DND-41 (cell line): ENCODE data around the gene RAB7B.

Source experiments
- ATAC-seq: fragments of 200-7000 bp; cut with Tn5 transposase; 3 replicates; pipeline ENCODE4 v1.9.1; 2021; ENCODE audit warnings: low read depth; ENCODE audit not compliant: insufficient read depth
- DNase-seq: peaks from one replicate; pipeline ENCODE4 v3.0.0-alpha.2; 2020
- H2AFZ ChIP-seq: 2 replicates; pipeline ENCODE4 v1.6.0; 2012; ENCODE audit warnings: low read depth, low read length
- H3K27ac ChIP-seq: 2 replicates; pipeline ENCODE4 v1.5.1; 2012; ENCODE audit warnings: low read length, inconsistent platforms
- H3K27me3 ChIP-seq: fragments of 200-600 bp; sonication (generic); 2 replicates; pipeline ENCODE4 v1.6.0; 2012; ENCODE audit warnings: low read length, mild to moderate bottlenecking, inconsistent platforms; ENCODE audit not compliant: insufficient read depth, poor library complexity
- H3K36me3 ChIP-seq: 2 replicates; pipeline ENCODE4 v1.5.1; 2012; ENCODE audit warnings: low read length, inconsistent platforms; ENCODE audit not compliant: insufficient read depth
- H3K4me1 ChIP-seq: 2 replicates; pipeline ENCODE4 v1.5.1; 2012; ENCODE audit warnings: mild to moderate bottlenecking, low read length; ENCODE audit not compliant: insufficient read depth
- H3K4me2 ChIP-seq: 2 replicates; pipeline ENCODE4 v1.6.0; 2012; ENCODE audit warnings: mild to moderate bottlenecking, moderate library complexity, low read length, inconsistent platforms; ENCODE audit not compliant: insufficient read depth
- H3K4me3 ChIP-seq, 2 experiments: fragments of 200-600 bp in 1 of 2; shearing (Covaris generic) in 1 of 2; 2 replicates each; pipeline ENCODE4 v1.5.1; 2012 to 2016; ENCODE audit warnings: inconsistent platforms in 2 of 2, low read length in 2 of 2, mild to moderate bottlenecking in 2 of 2, low read depth in 1 of 2, moderate library complexity in 1 of 2
- H3K79me2 ChIP-seq: 2 replicates; pipeline ENCODE4 v1.6.0; 2012; ENCODE audit warnings: low read length, inconsistent platforms; ENCODE audit not compliant: insufficient read depth
- H3K9ac ChIP-seq: 2 replicates; pipeline ENCODE4 v1.6.0; 2012; ENCODE audit warnings: low read depth, mild to moderate bottlenecking, inconsistent platforms, low read length, moderate library complexity
- H3K9me3 ChIP-seq: 2 replicates; pipeline ENCODE4 v1.5.1; 2012; ENCODE audit warnings: low read length, moderate library complexity, mild to moderate bottlenecking, inconsistent platforms; ENCODE audit not compliant: insufficient read depth, severe bottlenecking
- H4K20me1 ChIP-seq: 2 replicates; pipeline ENCODE4 v1.6.0; 2012; ENCODE audit warnings: low read length; ENCODE audit not compliant: insufficient read depth
- EZH2 ChIP-seq: IDR thresholded peaks from 3 replicates; pipeline ENCODE4 v1.6.1; 2012; ENCODE audit warnings: borderline replicate concordance, low read depth, mild to moderate bottlenecking, moderate library complexity, low read length, inconsistent platforms; ENCODE audit not compliant: severe bottlenecking
- TF ChIP-seq, protein P1 (sequence below): IDR thresholded peaks from 2 replicates; pipeline ENCODE4 v1.5.1; 2012; ENCODE audit warnings: borderline replicate concordance, low read length, moderate library complexity, mild to moderate bottlenecking; ENCODE audit not compliant: poor library complexity, severe bottlenecking; ENCODE audit errors: extremely low read depth

The RAB7B gene

DNA sequence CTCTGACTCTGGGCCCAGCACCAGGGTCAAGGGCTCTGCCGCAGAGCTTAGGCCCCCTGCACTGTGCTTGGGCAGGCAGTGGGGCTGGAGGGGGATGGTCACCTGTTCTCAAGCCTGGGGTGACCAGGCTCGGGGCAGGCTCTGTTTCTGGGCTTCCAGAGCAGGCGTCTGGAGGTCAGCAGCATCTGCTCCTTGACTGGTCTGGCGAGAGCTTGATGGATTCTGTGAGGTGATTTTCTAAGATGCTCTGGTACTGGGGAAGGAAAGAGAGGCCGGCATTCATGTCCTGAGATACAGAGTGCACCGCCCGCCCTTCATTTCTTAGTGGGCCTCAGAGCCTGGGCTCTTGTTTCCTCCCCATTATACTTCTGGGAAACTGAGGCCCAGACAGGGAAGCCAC lies 24.5 kb downstream of the RAB7B start:
- ATAC-seq: no peak
- DNase-seq: no peak
- H3K4me2 ChIP-seq: no peak overlapping the region
- no peak overlapping the region for H3K27ac ChIP-seq
- TF ChIP-seq EZH2: no peak
- TF ChIP-seq, protein P1, sequence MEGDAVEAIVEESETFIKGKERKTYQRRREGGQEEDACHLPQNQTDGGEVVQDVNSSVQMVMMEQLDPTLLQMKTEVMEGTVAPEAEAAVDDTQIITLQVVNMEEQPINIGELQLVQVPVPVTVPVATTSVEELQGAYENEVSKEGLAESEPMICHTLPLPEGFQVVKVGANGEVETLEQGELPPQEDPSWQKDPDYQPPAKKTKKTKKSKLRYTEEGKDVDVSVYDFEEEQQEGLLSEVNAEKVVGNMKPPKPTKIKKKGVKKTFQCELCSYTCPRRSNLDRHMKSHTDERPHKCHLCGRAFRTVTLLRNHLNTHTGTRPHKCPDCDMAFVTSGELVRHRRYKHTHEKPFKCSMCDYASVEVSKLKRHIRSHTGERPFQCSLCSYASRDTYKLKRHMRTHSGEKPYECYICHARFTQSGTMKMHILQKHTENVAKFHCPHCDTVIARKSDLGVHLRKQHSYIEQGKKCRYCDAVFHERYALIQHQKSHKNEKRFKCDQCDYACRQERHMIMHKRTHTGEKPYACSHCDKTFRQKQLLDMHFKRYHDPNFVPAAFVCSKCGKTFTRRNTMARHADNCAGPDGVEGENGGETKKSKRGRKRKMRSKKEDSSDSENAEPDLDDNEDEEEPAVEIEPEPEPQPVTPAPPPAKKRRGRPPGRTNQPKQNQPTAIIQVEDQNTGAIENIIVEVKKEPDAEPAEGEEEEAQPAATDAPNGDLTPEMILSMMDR: no peak
- no peak overlapping the region for H2AFZ ChIP-seq
- peaks cover 4% of the 10 kb centered on the region; the same call in 1 of the 2 replicates for H4K20me1 ChIP-seq
- H3K4me1 ChIP-seq: no peaks in the 10 kb centered on the region
- no peak overlapping the region for H3K4me3 ChIP-seq
- no peaks in the 10 kb centered on the region for H3K27me3 ChIP-seq
- H3K9ac ChIP-seq: no peak overlapping the region
- H3K79me2 ChIP-seq: no peaks in the 10 kb centered on the region
- no peaks in the 10 kb centered on the region for H3K9me3 ChIP-seq
- H3K36me3 ChIP-seq: no peaks in the 10 kb centered on the region

DNA sequence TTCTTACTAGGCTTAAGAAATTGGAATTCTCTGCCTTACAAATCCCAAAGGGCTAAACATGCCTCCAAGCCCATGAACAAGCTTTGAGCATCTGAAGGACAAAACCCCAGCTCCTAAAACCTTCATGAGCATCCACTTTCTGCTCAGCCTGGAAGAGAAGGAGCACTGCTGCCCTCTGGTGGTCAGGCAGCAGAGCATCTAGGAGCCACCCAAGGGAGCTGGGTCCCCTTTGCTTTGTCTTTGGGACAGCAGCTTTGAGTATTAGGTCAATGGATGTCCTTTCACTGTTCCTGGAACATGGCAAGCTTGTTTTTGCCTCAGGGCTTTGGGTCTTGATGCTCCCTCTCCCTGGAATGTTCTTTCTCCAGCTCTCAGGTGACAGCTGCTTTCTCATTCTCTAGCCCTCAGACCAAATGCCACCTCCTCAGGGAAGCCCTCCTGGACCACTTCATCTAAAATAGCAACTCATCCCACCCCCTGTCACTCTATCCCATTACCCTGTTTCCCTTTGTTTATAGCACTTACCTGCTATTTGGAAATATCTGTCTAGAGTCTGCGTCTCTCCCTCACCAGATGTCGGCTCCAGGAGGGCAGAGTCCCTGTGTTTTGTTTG lies 25.7 kb downstream of the RAB7B start:
- Histone ChIP-seq H3K9ac (no peak overlapping the region), H2AFZ (no peak overlapping the region), H3K36me3 (no peaks in the 10 kb centered on the region), H3K4me1 (no peaks in the 10 kb centered on the region), H3K27ac (no peak overlapping the region), H4K20me1 (peaks cover 16% of the 10 kb centered on the region; the same call in 1 of the 2 replicates), H3K27me3 (no peaks in the 10 kb centered on the region), H3K4me3 (no peak overlapping the region), H3K4me2 (no peak overlapping the region), H3K9me3 (no peaks in the 10 kb centered on the region), H3K79me2 (no peaks in the 10 kb centered on the region)
- DNase-seq (peak; percentile 71), ATAC-seq (peak; percentile 91)
- TF ChIP-seq, protein P1: peak; percentile 98
- no peak for TF ChIP-seq EZH2

DNA sequence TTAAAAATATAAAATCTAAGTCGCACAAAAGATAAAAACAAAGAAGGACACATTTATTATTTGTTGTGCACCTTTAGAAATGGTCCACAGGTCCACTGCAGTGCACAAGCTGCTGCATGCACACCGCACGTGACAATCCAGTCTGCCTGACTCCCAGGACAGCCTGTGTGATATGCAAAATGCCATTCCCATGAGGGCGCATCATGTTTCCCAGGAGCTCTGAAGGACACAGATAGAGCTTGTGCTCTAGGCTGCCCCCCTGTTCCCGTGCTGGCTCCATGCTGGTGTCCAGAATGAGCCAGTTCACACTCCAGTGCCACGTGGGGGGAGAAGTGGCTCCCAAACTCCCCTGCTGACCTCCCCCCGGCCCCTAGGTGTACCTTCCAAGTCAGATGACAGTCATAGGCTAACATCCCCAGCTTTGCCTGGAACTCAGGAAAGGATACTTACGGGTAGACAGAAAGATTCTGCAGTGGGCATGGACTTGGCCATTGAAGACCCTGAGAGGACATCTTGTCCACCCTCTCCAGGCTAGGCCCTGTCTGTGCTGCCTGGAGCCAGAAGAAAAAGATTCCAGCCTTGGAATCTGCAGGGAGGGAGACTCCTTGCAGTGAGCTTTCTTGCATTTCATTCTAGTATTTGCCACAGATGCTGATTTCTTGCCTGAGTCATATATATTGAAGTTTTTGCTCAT lies 26.3 kb downstream of the RAB7B start:
- no peak for TF ChIP-seq EZH2
- TF ChIP-seq, protein P1: no peak
- Histone ChIP-seq H3K4me2 (no peak overlapping the region), H3K9me3 (no peaks in the 10 kb centered on the region), H3K4me1 (no peaks in the 10 kb centered on the region), H3K9ac (no peak overlapping the region), H3K27me3 (no peaks in the 10 kb centered on the region), H4K20me1 (peaks cover 16% of the 10 kb centered on the region; the same call in 1 of the 2 replicates), H3K27ac (no peak overlapping the region), H3K4me3 (no peak overlapping the region), H3K36me3 (no peaks in the 10 kb centered on the region), H3K79me2 (no peaks in the 10 kb centered on the region), H2AFZ (no peak overlapping the region)
- DNase-seq: no peak
- ATAC-seq: no peak
